Measurements from ENCODE around the gene IWS1. TPM values are rescaled to one million over a fixed set of nuclear protein-coding genes. Genes with fewer than 3 reads are reported as not detected.

The IWS1 gene
- total and polyA plus RNA-seq, 10 of the 15 experiments (the other 5 are each of a cell fraction or from before 2014, with no cell fraction given), result 21.9 to 68.9 (median 45.8) TPM

- H3K4me2 ChIP-seq (ENCODE audit: control insufficient read depth, insufficient read depth), result no peak overlapping the region
- H3K4me1 ChIP-seq (ENCODE audit: control insufficient read depth, insufficient read depth, low read length), result peaks cover 17% of the 10 kb centered on the region
- H3K9me3 ChIP-seq (replicated peaks; ENCODE audit: control insufficient read depth, insufficient read depth, low read length), result no peaks in the 10 kb centered on the region; the same call in 2 of the 3 replicates
- no peak overlapping the region for H3K4me3 ChIP-seq
- no peaks in the 10 kb centered on the region; a peak in 2 of 4 replicates for H3K27me3 ChIP-seq (replicated peaks in 1 of 2; ENCODE audit: control insufficient read depth in 2 of 2, insufficient read depth in 2 of 2, low read length in 1 of 2)
- POLR2A ChIA-PET, result no interaction called here
- H2AFZ ChIP-seq (ENCODE audit: control insufficient read depth, low read depth, low read length), result no peak overlapping the region
- H3K79me2 ChIP-seq (ENCODE audit: control insufficient read depth, insufficient read depth, low read length), result no peaks in the 10 kb centered on the region
- in situ Hi-C loops (cut with MboI) (no loop called here), intact Hi-C loops (cut with micrococcal nuclease; ENCODE audit: unreplicated experiment) (no loop called here)
- 58% methylated on average over 5 of the region's 5 CpGs for WGBS (ENCODE audit: insufficient coverage, insufficient replicate concordance, low lambda C conversion rate, missing lambda C conversion rate)
- H3K36me3 ChIP-seq (ENCODE audit: control insufficient read depth in 2 of 2, insufficient read depth in 2 of 2, low read length in 1 of 2), result no peaks in the 10 kb centered on the region
- CTCF ChIA-PET, result interaction anchor here (1.4 to 1.9 kb wide), 3 partner anchors 9 to 84 kb away, joined by 3 to 7 read pairs (median 4); no protein-coding TSS in a partner anchor
- RAD21 ChIA-PET (ENCODE audit: unreplicated experiment), result no interaction called here
- no peak overlapping the region for H3K9ac ChIP-seq (ENCODE audit: control insufficient read depth, insufficient read depth, low read length)
- no peak for ATAC-seq
- no peak for FAIRE-seq
- DNase-seq (ENCODE audit: low read depth, low spot score), result no peak
- SMC1A ChIA-PET (ENCODE audit: uncharacterized antibody, unreplicated experiment), result no interaction called here
- no peaks in the 10 kb centered on the region for H4K20me1 ChIP-seq (ENCODE audit: control insufficient read depth, insufficient read depth)
- H3K27ac ChIP-seq (ENCODE audit: control insufficient read depth, insufficient read depth), result no peak overlapping the region
- no TSS peak for BruUV-seq (replicated peaks)
- TF ChIP-seq, protein P1, sequence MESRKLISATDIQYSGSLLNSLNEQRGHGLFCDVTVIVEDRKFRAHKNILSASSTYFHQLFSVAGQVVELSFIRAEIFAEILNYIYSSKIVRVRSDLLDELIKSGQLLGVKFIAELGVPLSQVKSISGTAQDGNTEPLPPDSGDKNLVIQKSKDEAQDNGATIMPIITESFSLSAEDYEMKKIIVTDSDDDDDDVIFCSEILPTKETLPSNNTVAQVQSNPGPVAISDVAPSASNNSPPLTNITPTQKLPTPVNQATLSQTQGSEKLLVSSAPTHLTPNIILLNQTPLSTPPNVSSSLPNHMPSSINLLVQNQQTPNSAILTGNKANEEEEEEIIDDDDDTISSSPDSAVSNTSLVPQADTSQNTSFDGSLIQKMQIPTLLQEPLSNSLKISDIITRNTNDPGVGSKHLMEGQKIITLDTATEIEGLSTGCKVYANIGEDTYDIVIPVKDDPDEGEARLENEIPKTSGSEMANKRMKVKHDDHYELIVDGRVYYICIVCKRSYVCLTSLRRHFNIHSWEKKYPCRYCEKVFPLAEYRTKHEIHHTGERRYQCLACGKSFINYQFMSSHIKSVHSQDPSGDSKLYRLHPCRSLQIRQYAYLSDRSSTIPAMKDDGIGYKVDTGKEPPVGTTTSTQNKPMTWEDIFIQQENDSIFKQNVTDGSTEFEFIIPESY (IDR thresholded peaks at IDR 0.05), result no peak
- TF ChIP-seq MTA3 (IDR thresholded peaks at IDR 0.05; ENCODE audit: borderline replicate concordance, low read length) (no peak), IKZF1 (conservative IDR thresholded peaks at IDR 0.05) (no peak), ZBTB4 (CRISPR knock-in tag; IDR thresholded peaks at IDR 0.05) (no peak), FOXM1 (IDR thresholded peaks at IDR 0.05; ENCODE audit: low read depth, low read length) (no peak), SREBF2 (IDR thresholded peaks at IDR 0.05; ENCODE audit: low read length) (no peak), SMAD1 (IDR thresholded peaks at IDR 0.05; ENCODE audit: low read depth, partially characterized antibody) (no peak), PKNOX1 (IDR thresholded peaks at IDR 0.05) (no peak), RELA (IDR thresholded peaks at IDR 0.05; ENCODE audit: borderline replicate concordance, partially characterized antibody) (no peak), CUX1 (IDR thresholded peaks at IDR 0.05; ENCODE audit: insufficient replicate concordance, low read depth, low read length) (no peak), USF1 (IDR thresholded peaks at IDR 0.05; ENCODE audit: borderline replicate concordance, extremely low read length, insufficient read depth, low read depth, low read length) (no peak), NFXL1 (IDR thresholded peaks at IDR 0.05; ENCODE audit: borderline replicate concordance) (no peak)
These were observed 39.8 kb upstream of the IWS1 start for GRCh38 chr2:127566139-127566417.

All from GM12878 (cell line).